Panc1 (cell line): Measurements from ENCODE around the gene NTM. TPM values are rescaled to one million over a fixed set of nuclear protein-coding genes. Genes with fewer than 3 reads are reported as not detected.

Experiments used
- ATAC-seq: fragments of 200-7000 bp; cut with Tn5 transposase; 2 replicates; pipeline ENCODE4 v1.9.1; 2020; ENCODE audit warnings: mild to moderate bottlenecking, moderate library complexity
- BruUV-seq: library from RNA; stranded (reverse); fragments of 400-500 nt; replicated peaks from 2 replicates; lab custom pipeline; 2021; lab: Mats Ljungman, UMichigan
- CTCF ChIA-PET: fragments of 300-600 bp; sonication (Branson Sonifier 250); formaldehyde crosslinking; loops from one replicate; lab custom pipeline; 2022; ENCODE audit warnings: antibody characterized with exemption; lab: Charles Lee
- POLR2A ChIA-PET: fragments of 300-600 bp; sonication (Branson Sonifier 250); formaldehyde crosslinking; loops from one replicate; lab custom pipeline; 2022; ENCODE audit warnings: antibody characterized with exemption; lab: Charles Lee
- DNase-seq: peaks from one replicate; pipeline ENCODE4 v3.0.0-alpha.2; 2010; ENCODE audit warnings: low read depth, low spot score
- H3K27ac ChIP-seq: 2 replicates; pipeline ENCODE4 v1.5.1; 2011; ENCODE audit warnings: mild to moderate bottlenecking, low read length, inconsistent platforms
- H3K27me3 ChIP-seq: fragments of 200-500 bp; sonication (Bioruptor generic); 2 replicates; pipeline ENCODE4 v1.6.0; 2014; ENCODE audit warnings: low read length, inconsistent platforms; ENCODE audit not compliant: control insufficient read depth, insufficient read depth
- H3K36me3 ChIP-seq: fragments of 200-500 bp; sonication (Bioruptor generic); 2 replicates; pipeline ENCODE4 v1.5.1; 2014; ENCODE audit warnings: inconsistent platforms, mild to moderate bottlenecking, low read length, moderate library complexity; ENCODE audit not compliant: control insufficient read depth, insufficient read depth
- H3K4me1 ChIP-seq: 2 replicates; pipeline ENCODE4 v1.5.1; 2011; ENCODE audit warnings: inconsistent platforms, mild to moderate bottlenecking, low read length, moderate library complexity; ENCODE audit not compliant: control insufficient read depth, insufficient read depth
- H3K4me3 ChIP-seq, 2 experiments: 2 replicates each; pipeline ENCODE4 v1.5.1; 2011 to 2012; ENCODE audit warnings: low read depth in 2 of 2, low read length in 2 of 2, mild to moderate bottlenecking in 2 of 2, inconsistent platforms in 1 of 2, moderate library complexity in 1 of 2
- H3K9me3 ChIP-seq: fragments of 200-500 bp; sonication (Bioruptor generic); 2 replicates; pipeline ENCODE4 v1.5.1; 2014; ENCODE audit warnings: low read depth, mild to moderate bottlenecking, inconsistent platforms, low read length, moderate library complexity; ENCODE audit not compliant: control insufficient read depth, insufficient read depth
- POLR2AphosphoS5 ChIP-seq: IDR thresholded peaks from 2 replicates; pipeline ENCODE4 v1.6.1; 2012; ENCODE audit warnings: mild to moderate bottlenecking, low read depth, low read length, moderate library complexity
- SIN3A ChIP-seq: IDR thresholded peaks from 2 replicates; pipeline ENCODE4 v1.6.1; 2012; ENCODE audit warnings: low read depth, mild to moderate bottlenecking, low read length, moderate library complexity, borderline replicate concordance; ENCODE audit not compliant: insufficient read depth
- TCF7L2 ChIP-seq: IDR thresholded peaks from 2 replicates; pipeline ENCODE4 v1.6.1; 2011; ENCODE audit warnings: mild to moderate bottlenecking, low read depth, low read length, inconsistent platforms
- in situ Hi-C: cut with HindIII; loops from 2 replicates; pipeline ENCODE4 v1.10.0; 2016; ENCODE audit warnings: low sequenced_read_pairs, low pct_unique_long_range_greater_than_20kb
- intact Hi-C: fragments of 100-400 bp; cut with micrococcal nuclease; formaldehyde crosslinking; loops from one replicate; pipeline ENCODE4 v1.10.0; 2022; ENCODE audit not compliant: unreplicated experiment
- total RNA-seq: library from RNA; stranded (reverse); gene quantifications from one replicate; pipeline ENCODE4 v1.2.1, GENCODE V29; 2021; ENCODE audit not compliant: unreplicated experiment
- TF ChIP-seq, protein P1 (sequence below), 2 experiments: IDR thresholded peaks; 2 replicates each; pipeline ENCODE4 v1.6.1; 2011 to 2012; ENCODE audit warnings: low read depth in 2 of 2, control low read depth in 1 of 2, low read length in 1 of 2, mild to moderate bottlenecking in 1 of 2, moderate library complexity in 1 of 2; ENCODE audit not compliant: insufficient read depth in 1 of 2
- TF ChIP-seq, protein P2 (sequence below): fragments of 450-650 bp; IDR thresholded peaks from 2 replicates; pipeline ENCODE4 v1.5.1; 2017; ENCODE audit warnings: mild to moderate bottlenecking

Gene NTM
- total RNA-seq, 1 experiment from 2014 or later, result 0.10 TPM

GRCh38 chr11:131609337-131609736, 238.9 kb downstream of the NTM start:
- ATAC-seq, result no peak
- no peak overlapping the region for H3K27ac ChIP-seq
- no peak overlapping the region for H3K4me3 ChIP-seq
- intact Hi-C loops, result no loop called here
- no TSS peak for BruUV-seq
- no peak for DNase-seq
- H3K4me1 ChIP-seq, result no peaks in the 10 kb centered on the region
- no peaks in the 10 kb centered on the region for H3K9me3 ChIP-seq
- H3K36me3 ChIP-seq, result no peaks in the 10 kb centered on the region
- TF ChIP-seq POLR2AphosphoS5, result no peak
- TF ChIP-seq, protein P1, sequence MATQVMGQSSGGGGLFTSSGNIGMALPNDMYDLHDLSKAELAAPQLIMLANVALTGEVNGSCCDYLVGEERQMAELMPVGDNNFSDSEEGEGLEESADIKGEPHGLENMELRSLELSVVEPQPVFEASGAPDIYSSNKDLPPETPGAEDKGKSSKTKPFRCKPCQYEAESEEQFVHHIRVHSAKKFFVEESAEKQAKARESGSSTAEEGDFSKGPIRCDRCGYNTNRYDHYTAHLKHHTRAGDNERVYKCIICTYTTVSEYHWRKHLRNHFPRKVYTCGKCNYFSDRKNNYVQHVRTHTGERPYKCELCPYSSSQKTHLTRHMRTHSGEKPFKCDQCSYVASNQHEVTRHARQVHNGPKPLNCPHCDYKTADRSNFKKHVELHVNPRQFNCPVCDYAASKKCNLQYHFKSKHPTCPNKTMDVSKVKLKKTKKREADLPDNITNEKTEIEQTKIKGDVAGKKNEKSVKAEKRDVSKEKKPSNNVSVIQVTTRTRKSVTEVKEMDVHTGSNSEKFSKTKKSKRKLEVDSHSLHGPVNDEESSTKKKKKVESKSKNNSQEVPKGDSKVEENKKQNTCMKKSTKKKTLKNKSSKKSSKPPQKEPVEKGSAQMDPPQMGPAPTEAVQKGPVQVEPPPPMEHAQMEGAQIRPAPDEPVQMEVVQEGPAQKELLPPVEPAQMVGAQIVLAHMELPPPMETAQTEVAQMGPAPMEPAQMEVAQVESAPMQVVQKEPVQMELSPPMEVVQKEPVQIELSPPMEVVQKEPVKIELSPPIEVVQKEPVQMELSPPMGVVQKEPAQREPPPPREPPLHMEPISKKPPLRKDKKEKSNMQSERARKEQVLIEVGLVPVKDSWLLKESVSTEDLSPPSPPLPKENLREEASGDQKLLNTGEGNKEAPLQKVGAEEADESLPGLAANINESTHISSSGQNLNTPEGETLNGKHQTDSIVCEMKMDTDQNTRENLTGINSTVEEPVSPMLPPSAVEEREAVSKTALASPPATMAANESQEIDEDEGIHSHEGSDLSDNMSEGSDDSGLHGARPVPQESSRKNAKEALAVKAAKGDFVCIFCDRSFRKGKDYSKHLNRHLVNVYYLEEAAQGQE (IDR thresholded peaks at IDR 0.05; ENCODE audit: insufficient read depth in 1 of 2, low read depth in 2 of 2, low read length in 1 of 2), result no peak
- TF ChIP-seq, protein P2, sequence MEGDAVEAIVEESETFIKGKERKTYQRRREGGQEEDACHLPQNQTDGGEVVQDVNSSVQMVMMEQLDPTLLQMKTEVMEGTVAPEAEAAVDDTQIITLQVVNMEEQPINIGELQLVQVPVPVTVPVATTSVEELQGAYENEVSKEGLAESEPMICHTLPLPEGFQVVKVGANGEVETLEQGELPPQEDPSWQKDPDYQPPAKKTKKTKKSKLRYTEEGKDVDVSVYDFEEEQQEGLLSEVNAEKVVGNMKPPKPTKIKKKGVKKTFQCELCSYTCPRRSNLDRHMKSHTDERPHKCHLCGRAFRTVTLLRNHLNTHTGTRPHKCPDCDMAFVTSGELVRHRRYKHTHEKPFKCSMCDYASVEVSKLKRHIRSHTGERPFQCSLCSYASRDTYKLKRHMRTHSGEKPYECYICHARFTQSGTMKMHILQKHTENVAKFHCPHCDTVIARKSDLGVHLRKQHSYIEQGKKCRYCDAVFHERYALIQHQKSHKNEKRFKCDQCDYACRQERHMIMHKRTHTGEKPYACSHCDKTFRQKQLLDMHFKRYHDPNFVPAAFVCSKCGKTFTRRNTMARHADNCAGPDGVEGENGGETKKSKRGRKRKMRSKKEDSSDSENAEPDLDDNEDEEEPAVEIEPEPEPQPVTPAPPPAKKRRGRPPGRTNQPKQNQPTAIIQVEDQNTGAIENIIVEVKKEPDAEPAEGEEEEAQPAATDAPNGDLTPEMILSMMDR, result no peak
- TF ChIP-seq TCF7L2, result no peak
- no peak for TF ChIP-seq SIN3A
- ChIA-PET POLR2A (no interaction called here), CTCF (no interaction called here)
- H3K27me3 ChIP-seq, result peaks cover 13% of the 10 kb centered on the region; the same call in 1 of the 2 replicates
- in situ Hi-C loops, result no loop called here

- ATAC-seq, result no peak
- Histone ChIP-seq H3K4me3 (no peak overlapping the region), H3K4me1 (no peaks in the 10 kb centered on the region), H3K36me3 (no peaks in the 10 kb centered on the region), H3K27ac (no peak overlapping the region), H3K27me3 (peaks cover 13% of the 10 kb centered on the region; the same call in 1 of the 2 replicates), H3K9me3 (no peaks in the 10 kb centered on the region)
- POLR2A ChIA-PET, result no interaction called here
- CTCF ChIA-PET, result no interaction called here
- TF ChIP-seq, protein P2, result no peak
- TF ChIP-seq, protein P1 (IDR thresholded peaks at IDR 0.05; ENCODE audit: insufficient read depth in 1 of 2, low read depth in 2 of 2, low read length in 1 of 2), result no peak
- no peak for TF ChIP-seq POLR2AphosphoS5
- TF ChIP-seq TCF7L2, result no peak
- no peak for TF ChIP-seq SIN3A
- in situ Hi-C loops (no loop called here), intact Hi-C loops (no loop called here)
- BruUV-seq, result no TSS peak
- DNase-seq, result no peak
Measured at GRCh38 chr11:131609921-131610320, 239.5 kb downstream of the NTM start.
